HG02852 (cell line): ENCODE measurements around the gene HS6ST1.

ENCODE experiments used
- ATAC-seq: cut with Tn5 transposase; IDR thresholded peaks from one replicate; pipeline ENCODE4 v1.9.1; 2021; ENCODE audit warnings: mild to moderate bottlenecking, moderate library complexity; ENCODE audit not compliant: unreplicated experiment

Gene HS6ST1, protein sequence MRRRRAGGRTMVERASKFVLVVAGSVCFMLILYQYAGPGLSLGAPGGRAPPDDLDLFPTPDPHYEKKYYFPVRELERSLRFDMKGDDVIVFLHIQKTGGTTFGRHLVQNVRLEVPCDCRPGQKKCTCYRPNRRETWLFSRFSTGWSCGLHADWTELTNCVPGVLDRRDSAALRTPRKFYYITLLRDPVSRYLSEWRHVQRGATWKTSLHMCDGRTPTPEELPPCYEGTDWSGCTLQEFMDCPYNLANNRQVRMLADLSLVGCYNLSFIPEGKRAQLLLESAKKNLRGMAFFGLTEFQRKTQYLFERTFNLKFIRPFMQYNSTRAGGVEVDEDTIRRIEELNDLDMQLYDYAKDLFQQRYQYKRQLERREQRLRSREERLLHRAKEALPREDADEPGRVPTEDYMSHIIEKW

DNA sequence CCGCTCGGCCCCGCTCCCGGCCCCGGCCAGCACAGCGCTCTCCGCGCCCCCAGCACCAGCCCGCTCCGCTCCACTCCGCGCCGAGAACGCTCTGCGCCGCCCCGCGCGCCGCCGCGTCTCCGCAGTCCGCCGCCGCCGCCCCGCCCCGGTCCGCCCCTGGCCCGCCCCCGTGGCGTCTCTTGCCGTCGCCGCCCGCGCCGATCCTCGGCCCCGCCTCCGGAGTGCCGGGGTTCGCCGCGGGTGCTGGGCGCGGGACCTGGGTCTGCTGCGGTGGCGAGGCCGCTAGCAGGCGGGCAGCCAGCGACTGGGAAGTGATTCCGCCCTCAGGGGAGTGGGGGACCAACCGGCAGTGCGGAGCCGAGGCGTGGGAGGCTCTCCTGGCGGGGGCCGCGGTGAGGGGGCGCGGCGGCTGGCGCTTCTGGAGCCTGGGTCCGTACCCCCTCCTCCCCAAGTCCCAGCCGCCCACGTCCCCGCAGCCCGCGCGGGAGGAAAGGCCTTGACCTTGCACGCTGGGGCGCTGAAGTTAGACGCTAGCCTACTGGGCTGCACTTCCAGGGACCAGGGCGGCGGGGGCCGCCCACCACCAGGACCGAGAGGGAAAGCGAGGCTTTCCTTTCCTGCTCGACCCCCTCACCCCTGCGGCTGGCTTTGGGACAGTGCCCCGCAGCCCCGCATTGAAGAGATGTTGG, at the start of gene HS6ST1:
Gene HS6ST1 (minus strand): TSS at position 93 of the 689 bp plus-strand sequence. CDS start 305 bp downstream, outside the sequence.
- ATAC-seq: peak; percentile 63

DNA sequence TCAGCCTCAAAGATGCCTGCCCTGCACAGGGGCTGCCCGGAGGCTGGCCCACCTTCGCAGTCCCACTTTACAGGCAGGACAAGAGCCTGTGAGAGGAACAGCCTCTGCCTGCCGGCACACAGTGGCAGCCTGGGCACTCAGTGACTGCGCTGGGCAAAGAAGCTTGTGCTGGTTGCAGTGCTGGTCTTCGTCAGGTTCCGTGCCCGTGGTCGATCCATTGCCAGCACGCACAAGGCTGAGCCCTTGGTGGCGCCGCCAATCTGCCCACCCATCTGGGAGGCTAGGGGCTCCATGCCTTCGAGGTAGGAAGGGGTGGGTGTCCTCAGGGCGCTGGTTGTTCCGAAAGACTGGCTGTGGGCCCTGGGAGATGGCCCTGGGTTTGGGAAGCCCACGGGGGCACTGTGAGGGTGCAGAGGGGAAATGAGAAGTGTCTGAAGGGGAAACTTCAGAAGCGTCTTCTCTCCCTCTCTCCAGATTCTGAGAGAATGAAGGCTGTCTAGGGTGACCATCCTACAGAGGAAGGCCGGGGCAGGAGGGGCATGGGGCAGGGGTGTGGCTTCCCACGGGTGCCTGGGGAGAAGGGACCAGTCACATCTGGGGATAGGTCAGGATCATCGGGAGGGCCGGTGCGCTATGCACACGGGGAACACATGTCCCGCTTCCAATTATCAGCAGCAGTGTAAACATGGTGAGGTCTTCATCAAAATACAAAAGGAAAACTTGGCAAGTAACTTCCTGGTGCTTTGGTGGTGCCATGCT, 49.1 kb upstream of the HS6ST1 start:
- ATAC-seq: no peak

DNA sequence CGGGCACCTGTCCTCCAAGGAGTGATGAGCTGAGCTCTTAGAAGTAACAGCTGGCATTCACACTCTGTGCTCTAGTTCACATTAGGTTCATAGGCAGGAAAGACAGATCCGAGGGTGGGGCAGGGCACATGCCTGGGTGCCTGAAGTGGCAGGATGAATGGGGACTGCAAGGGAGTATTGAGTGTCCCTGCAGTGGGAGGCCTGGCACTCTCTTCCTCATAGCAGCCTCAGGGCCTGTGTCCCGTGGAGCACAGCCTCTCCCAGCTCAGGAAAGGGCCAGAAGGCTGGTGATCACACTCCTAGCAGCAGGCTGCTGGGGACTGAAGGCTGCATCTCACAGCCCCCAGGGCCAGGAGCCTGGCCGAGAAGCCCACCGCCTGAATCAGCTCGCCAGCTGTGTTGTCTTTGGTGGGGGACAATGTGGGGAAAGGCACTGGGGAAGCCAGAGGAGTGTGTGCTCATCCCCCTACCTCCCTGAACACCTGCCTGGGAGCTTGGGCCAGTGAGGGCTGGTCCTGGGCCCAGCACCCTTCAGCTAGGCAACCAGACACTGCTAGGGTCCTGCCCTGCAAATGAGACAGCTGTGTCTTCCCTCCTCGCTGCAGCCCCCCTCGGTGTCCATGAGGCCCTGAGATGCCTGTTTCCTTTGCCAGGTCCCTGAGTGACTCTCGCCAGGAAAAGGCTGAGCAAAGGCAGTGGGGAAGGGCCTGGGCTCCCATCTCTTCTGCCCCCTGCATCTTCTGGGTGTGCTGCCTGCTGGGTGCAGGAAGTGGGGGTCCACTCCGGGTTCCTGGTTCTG, 48.2 kb upstream of the HS6ST1 start:
- no peak for ATAC-seq

DNA sequence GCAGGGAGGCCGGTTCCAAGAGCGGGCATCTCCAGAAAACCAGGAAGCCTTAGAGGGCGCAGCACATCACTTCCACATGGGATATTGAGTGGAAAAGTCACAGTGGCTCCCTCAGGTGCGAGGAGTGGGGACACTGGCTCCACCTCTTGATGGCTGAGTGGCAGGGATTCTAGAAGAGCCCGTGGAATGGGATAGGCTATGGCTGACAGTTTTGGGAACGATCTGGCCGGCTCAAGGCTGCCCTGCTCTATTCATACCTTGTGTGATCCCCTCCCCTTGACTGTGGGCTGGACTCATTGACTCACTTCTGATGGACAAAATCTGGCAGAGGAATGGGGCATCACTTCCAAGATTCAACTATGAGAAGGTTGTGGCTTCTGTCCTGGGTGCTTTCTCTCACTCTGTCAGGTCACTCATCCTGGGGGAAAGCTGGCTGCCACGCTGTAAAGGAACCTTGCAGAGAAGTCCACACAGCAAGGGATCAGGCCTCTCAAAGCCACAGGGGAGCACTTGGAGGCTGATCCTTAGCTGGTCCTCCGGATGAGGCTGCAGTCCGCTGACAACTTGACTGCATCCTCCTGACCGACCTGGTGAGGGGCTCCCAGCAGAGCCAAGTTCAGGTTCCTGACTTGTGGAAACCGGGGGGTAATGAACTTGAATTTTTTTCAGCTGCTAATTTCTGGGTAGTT, 46.7 kb upstream of the HS6ST1 start:
- ATAC-seq: no peak

DNA sequence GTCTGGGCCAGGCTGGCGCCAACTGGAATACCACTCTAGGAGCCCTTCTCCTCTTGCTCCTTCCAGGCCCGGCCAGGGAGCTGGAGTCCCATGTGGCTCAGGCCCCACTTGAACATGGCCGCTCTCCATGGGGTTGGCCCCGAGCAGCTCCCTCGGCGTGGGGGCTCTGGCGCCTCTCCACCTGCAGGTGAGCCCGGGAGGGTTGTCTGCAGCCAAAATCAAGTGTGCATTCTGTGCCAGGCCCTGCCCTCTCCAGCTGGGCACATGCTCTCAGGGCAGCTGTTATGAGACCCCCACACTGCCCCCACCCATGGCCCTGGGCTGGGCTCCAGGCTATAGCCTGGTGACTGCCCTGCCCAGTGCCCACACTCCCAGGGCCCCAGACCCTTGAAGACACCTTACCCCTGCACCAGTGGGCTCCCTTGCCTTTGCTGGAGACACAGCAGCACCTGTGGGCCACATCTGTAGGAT, 45.8 kb upstream of the HS6ST1 start:
- no peak for ATAC-seq

DNA sequence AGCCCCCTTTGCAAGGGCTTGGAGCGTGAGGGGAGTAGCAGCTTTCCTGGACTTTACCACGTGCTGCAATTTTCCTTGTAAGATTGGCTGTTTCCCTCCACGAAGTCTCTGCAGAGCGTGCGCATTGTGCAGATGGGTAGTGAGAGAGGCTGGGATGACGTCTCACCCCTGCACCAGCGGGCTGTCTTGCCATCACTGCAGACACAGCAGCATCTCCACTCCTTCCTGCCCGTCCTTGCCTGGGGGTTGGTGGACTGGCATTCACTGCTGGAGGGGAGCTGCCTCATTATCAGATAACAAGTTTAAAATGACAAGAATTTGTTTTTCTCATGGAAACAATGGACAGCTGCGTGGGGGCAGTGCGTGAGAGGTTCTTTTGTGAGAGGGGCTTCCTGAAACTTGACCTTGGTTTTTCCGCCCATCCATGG, 45.3 kb upstream of the HS6ST1 start:
- ATAC-seq: no peak

DNA sequence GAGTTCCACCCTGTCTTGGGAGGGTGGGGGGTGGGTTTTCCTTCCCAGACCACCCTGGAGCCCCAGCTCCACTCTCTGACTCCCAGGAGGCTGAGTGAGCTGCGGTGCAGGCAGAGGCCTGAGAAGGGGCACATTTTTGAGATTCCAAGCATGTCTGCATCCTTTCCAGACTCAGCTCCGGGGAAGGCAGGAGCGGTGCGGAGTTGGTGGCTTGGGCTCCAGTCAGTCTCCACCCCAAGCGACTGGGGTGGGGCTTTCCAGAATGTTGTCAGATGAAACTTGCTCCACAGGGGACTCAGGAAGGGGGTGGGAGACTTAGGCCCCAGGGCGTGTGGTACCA, 44.2 kb upstream of the HS6ST1 start:
- ATAC-seq: no peak

DNA sequence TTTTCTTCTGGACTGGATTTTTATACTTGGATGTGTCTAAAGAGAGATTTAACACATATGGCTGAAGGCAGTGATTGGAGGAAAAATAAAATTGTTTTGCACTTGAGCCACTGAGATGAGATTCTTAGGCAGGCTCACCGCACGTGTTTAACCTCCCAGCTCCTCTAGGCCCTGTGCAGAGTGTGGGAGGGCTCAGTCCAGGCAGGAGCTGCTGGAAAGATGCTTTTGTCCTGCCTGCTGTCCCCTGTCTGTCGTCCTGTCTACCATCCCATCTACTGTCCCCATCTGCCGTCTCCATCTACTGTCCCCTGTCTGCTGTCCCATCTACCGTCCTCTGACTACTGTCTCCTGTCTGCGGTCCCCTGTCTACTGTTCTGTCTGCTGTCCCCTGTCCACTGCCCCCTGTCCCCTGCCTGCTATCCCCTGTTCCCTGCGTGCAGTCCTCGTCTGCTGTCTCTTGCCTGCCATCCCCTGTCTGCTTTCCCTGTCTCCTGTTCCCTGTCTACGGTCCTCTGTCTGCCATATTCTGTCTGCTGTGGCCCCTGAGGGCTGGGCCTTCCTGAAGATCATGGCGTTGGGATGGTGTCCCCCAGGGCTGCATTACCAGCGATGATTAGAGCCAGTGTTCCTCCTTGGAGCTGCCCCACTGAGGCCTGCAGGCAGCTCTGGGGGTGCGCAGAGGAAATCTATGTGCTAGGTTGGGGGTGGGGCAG, 43.7 kb upstream of the HS6ST1 start:
- ATAC-seq: no peak

DNA sequence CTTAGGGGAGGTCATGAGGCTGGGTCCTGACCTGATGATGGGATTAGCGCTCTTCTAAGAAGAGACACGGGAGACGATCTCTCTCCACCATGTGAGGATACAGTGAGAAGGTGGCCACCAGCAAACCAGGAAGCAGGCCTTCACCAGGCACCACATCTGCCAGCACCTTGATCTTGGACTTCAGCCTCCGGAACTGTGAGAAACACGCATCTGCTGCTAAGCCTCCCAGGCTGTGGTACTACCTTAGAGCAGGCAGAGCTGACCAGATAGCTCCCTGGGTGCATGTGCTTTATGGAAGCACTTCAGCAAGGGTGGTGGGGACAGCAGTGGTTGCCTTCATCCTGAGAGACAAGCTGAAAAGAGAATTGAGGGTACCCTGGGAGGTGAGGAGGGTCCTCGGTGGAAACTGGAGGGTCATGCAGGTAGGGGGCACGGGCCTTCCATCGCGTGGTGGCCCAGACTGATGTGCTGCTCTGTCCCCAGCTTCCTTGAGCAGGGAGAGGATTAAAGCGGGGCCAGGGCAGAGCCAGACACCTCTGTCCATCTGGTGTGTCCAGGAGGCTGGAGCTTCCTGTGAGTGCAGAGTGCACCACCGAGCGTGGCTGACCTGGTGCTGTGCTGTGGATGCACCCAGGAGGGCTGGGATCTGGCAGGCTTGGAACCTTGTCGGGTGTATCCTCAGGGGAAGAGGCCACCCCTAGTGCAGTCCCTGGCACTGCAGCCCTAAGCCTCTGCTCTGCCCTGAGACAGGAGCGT, 42.9 kb upstream of the HS6ST1 start:
- no peak for ATAC-seq

DNA sequence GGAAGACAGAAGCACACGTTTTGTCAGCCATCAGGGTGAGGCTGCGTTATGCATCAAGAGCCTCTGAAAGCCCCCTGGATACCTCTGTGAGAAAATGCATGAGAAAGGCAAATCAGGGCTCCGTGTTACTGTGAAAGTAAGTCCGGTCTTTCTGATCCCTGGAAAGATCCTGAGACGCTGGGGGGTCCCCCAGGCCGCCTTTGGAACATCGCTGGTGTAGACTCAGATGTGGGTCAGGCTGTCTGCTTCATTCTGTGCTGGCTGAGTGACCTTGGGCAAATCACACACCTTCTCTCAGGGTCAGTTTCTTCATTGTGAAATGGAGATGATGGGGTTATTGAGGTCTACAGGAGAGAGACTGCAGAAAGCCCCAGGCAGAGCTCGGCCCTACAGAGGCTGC, 42.0 kb upstream of the HS6ST1 start:
- ATAC-seq: no peak

DNA sequence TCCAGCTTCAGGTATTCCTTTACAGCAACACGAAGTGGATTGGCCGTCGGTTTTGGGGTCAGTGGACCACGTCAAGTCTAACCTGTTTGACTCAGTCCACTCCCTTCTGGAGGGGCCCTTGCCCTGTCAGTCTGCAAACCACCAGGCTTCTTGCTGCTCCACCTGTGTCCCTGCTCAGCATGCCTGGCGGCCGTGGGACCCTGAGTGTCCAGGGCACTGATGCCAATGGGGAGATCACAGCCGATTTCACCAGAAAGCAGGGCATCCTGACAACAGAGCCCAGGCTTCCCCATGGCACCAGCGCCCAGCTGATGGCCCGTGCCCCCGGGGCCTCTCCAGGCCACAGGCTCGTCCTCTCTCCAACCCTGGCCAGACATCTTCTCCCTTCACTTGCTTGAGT, 41.2 kb upstream of the HS6ST1 start:
- no peak for ATAC-seq

DNA sequence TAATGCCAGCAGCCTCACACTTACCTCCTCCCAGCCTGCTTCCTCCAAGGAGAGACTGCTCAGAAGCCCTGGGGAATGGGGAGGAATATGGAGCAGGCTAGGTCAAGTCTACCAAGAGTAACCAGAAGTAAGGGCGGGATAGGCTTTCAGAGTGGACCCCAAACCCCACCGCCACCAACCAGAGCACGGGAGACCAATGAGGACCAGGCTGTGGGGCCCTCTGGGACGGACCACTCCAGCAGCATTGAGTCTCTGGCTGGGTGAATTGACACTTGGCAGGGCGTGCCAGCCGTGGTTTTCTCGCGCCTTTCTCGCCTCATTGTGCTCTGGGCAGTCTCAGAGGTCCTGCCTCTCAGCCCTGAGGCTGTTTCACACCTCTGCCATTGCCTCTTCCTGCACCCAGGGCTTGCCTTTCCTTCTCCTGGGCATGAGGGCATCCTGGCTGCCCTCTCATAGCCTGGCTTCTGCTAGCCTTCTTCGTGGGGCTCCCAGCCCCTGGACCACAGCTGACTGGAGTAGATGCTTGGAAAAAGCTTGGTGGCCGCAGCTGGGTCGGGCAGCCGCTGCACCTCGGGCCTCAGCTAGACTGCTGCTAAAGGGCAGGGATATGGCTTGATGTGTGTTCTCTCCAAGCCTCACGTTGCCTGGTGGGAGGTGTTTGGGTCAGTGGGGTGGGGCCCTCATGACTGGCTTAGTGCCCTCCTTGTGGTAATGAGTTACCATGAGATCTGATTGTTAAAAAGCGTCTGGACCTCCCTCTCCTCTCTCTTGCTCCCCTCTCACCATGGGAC, 40.5 kb upstream of the HS6ST1 start:
- no peak for ATAC-seq

DNA sequence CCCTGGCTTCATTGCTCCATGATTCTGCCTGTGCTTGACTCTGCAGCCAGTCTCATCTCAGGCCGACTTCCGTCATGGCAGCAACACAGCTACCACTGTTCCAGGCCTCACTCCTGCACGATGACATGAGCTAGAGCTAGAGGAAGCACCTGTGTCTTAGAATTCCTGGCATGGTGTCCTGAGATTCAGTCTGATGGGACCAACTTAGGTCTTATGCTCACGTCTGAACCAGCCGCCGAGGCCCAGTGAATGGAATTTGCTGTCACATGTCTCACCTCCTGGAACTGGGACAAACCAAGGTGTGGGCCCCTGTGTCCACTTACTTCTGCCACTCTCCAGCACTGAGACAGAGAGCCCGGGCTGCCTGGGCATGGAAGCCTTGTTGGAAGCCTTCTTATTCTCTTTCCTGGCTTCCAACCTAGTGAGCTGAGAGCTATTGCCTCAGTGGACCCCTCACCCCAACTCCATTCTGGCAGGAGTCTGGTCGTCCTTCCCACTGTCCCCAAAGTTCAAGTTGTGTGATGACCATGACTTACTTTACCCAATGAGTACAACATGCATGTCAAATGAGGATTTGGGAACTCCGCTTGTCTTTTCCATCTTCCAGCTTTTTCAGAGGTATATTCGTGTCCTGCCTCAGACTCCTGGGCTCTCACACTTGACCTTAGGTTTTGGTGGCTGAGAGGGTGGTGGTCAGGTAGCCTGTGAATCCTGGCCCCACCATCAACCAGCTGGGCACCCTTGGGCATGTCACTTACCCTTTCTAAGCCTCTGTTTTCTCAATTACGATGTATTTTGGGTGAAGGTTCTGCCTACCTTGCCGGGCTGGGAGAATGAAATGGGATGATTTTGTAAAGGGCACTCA, 39.1 kb upstream of the HS6ST1 start:
- ATAC-seq: no peak

DNA sequence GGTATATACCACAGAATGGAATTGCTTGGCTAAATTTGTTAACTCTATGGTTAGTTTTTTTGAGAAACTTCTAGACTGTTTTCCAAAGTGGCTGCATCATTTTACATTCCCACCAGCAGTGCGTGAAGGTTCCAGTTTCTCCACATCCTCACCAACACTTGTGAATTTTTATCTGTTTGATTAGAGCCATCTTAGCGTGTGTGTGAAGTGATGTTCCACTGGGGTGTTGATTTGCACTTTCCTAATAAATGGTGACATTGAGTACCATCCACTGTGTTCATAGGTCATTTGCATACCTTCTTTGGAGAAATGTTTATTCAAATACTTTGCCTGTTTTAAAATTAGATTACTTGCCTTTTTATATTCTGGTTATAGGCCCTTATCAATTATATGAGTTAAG, 37.5 kb upstream of the HS6ST1 start:
- no peak for ATAC-seq

DNA sequence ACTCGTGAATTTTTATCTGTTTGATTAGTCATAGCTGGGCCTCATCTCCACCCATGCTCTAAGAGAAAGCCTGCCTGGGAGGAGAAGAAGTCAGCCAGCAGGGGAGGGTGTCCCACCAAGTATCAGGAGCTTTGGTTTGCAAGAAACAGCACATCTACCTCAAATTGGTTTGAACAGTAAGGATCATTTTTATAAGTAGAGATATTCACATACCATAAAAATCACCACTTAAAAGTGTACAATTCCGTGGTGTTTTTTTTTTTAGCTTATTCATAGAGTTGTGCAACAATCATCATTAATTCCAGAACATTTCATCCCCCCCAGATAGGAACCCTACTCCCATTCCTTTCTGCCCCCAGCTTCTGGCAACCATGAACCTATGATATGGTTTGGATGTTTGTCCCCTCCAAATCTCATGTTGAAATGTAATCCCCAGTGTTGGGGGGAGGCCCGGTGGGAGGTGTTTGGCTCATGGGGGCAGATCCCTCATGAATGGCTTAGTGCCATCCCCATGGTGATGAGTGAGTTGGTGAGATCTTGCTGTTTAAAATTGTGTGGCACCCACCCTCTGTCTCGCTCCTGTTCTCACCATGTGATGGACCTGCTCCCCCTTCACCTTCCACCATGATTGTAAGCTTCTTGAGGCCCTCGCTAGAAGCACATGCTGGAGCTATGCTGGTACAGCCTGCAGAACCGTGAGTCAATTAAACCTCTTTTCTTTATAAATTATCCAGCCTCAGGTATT, 36.2 kb upstream of the HS6ST1 start:
- ATAC-seq: no peak

DNA sequence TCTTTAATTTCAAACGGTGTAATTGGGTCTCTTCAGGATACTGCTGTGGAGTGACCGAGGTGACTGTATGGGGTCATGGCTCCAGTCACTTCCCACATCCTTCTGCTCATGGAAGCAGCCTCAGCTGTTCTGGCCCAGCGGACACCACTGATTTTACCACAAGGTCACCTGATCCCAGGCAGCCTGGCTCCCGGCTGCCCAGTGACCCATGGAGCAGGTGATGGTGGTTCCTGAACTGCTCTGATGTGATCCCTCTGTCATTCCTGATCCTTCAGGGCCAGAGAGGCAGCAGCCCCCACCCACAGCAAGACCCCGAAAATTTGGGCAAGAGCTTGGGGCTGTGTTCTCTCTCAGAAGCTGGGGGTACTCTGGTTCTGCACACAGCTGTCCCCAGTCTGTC, 35.5 kb upstream of the HS6ST1 start:
- ATAC-seq: no peak
